HG03565 (cell line): ENCODE results near the gene BTBD17.

Experiments
- ATAC-seq: cut with Tn5 transposase; IDR thresholded peaks from one replicate; pipeline ENCODE4 v1.9.1; 2021; ENCODE audit warnings: mild to moderate bottlenecking, moderate library complexity; ENCODE audit not compliant: unreplicated experiment

Gene BTBD17

DNA sequence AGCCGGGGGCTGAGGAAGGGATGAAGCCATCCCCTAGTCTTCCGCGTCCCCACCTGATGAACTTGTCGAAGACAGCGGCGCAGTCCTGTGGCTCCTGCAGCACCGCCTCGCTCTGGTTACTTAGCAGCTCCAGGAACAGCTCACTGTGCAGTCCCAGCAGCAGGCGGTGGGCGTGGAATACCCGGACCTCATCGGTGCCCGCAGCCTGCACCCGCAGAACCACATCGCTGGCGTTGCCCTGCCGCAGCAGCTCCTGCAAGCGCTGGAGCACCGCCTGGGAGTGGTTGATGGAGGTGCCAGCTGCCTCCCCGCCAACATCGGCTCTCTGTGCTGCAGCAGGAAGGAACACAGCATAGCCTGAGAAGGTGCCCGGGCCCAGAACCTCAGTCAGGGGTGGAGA, 1.8 kb downstream of the BTBD17 start:
- ATAC-seq: no peak

DNA sequence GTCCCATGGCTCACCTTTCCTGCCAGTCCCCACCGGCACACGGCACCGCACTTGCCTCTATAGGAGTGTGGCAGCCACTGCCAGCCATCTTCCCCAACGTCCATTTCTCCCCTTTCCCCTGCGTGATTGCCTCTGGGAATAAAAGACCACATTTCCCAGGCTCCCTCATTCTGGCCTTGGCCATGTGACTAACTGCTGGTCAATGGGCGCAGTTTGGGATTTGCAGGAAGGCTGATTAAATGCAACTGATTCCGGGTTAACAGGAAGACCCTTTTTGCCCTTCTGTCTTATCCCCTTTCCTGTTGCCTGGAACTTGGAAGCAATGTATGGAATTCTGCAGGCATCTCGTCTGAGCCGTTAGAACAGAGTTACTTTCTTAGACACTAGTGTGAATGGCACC, 3.0 kb downstream of the BTBD17 start:
- no peak for ATAC-seq

DNA sequence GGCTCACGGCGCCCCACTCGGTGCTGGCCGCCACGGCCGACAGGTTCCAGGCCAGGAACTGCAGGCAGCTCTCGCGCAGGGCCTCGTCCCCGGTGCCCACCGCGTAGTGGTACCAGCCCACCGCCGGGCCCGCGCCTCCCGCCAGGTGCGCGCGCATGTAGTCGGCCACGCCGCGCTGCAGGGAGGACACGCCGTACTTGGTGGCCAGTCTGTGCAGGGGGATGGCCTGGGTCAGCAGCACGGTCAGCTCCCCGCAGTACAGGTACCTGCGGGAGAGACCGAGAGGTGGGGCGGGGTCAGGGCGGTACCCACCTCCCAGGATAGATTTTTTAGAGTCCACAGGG, 4.2 kb downstream of the BTBD17 start:
- no peak for ATAC-seq

DNA sequence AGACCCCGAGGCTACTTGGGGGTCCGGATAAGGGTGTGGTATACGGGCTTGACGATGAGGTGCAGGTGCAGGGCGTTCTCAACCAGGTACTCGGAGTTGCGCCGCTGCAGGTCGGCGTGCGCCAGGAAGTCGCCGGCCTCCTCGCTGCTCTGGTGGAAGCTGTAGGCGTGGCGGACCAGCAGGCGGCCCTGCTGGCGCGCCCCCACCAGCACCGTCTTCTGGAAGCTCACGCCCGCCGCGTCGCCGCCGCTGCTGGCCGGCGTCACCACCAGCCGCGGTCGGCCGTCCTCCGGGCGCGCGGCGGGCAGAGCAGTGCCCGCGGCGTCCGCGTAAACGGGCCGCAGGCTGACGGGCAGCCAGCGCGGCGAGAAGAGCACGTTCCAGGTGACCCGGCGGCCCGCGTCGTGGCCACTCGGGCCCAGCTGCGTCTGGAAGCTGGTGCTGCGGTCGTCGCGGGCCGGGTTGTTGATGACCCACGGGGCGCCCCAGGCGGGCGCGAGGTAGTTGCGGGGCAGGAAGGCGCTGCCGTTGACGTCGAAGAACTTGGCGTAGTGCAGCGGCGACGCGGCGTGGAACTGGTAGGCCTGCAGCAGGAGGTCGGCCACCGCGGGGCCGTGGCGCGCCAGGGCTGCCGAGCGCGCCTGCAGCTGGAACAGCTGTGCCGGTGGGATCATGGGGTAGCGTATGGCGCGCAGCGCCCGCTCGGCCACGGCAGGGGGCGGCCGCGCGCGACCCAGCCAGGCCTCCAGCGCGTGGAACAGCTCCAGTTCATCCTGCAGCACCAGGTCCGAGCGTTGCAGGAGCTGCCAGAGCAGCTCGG, 4.8 kb downstream of the BTBD17 start:
- ATAC-seq: no peak

DNA sequence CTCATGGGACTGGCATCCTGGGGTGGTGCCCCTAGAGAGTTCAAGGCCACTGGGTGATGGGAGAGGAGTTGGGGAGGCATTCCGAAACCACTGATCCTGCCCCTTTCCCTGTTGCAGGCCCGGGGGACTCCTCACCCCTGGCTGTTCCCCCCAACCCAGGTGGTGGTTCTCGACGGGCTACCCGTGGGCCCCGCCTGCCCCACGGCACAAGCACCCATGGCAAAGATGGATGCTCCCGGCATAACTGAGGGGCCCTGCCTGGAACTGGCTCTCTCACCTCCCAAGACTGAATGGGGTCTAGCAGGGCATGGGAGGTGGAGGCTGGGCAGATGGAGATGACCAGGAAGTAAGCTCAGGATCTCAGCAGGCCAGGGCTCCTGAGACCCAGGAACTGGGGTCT, 6.6 kb downstream of the BTBD17 start:
- ATAC-seq: no peak

DNA sequence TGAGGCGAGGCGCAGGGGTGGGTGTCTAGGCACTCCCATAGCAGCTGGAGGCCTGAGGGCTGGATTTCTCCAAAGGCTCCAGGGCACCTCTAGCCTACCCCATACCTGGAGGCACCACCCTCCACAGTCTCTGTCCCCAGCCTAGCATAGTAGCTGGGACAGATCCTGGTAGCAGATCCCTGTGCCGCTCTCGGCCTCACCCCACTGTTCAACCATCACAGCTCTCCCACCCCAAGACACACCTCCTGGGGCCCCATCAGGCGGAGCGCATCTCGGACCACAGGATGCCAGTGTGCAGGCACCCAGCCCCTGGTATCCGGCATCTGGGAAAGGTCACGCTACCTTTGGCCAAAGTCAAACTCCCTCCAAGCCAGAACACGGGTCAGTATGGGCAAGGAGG, 7.1 kb downstream of the BTBD17 start:
- ATAC-seq: no peak

DNA sequence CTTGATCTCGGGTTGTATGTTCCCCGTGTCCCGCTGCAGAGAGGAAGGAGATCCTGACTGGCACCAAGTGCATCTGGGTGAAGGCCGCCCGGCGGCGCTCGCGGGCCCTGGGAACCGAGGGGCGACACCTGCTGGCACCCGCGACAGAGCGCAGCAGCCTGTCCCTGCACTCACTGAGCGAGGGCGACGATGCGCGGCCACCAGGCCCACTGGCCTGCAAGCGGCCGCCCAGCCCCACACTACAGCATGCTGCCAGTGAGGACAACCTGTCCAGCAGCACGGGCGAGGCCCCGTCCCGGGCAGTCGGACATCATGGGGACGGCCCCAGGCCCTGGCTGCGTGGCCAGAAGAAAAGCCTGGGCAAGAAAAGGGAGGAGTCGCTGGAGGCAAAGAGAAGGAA, 7.5 kb downstream of the BTBD17 start:
- no peak for ATAC-seq

DNA sequence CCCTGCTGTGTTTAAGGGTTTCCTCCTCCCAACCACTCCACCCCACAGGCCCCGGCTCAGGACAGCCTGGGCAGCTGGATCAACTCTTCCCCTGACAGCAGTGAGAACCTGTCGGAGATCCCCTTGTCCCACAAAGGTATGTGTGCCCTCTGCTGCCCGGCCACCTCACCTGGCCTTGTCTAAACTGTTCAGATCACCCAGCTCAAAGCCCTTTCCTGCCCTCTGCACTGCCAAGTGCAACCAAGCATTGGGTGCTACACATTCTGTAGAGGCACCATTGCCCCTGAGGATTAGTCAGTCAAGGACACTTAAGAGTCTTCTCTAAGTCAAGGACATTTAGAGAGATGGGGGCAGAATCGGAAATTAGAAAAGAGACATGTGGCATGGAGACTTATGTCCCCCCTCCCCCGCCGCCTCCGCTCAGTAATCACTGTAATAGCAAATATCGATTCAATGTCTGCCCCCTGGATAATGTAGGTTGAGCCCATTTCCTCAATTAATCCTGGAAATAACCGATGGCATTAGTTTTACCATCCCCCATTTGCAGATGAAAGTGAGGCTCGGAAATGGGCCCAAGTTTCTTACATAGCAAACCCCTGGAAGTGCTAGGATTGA, 8.1 kb downstream of the BTBD17 start:
- ATAC-seq: no peak

DNA sequence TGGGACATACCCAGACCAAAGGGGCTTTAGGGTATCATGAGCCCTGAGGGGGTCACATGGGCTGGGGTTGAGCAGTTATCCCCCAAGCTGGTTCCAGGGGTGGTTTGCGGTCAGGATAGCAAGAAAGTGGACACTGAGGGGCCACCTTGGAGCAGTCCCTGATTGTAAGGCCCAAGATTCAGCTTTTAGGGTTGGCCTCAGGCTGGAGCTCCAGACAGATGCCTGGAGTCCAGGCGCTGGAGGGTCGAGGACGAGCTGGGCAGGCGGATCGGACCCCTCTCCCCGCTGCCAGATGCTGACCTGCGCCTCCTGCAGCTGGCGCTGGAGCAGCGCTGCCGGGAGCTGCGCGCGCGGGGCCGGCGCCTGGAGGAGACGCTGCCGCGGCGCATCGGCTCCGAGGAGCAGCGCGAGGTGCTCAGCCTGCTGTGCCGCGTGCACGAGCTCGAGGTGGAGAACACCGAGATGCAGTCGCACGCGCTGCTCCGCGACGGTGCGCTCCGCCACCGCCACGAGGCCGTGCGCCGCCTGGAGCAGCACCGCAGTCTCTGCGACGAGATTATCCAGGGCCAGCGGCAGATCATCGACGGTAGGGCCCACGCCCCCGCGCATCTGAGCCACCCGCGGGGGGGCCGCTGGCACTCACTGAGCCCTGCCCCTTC, 10.0 kb downstream of the BTBD17 start:
- ATAC-seq: no peak

DNA sequence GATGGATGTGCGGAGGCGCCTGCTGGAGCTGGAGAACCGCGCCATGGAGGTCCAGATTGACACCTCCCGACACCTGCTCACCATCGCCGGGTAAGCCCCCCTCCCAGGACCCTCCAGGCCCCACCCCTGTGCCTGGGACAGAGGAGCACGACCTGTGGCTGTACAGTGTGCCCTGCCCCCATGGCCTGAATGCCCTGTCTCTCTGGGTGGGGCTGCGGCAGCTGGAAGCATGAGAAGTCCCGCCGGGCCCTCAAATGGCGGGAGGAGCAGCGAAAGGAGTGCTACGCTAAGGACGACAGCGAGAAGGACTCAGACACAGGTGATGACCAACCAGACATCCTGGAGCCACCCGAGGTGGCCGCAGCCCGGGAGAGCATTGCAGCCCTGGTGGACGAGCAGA, 11.2 kb downstream of the BTBD17 start:
- no peak for ATAC-seq

DNA sequence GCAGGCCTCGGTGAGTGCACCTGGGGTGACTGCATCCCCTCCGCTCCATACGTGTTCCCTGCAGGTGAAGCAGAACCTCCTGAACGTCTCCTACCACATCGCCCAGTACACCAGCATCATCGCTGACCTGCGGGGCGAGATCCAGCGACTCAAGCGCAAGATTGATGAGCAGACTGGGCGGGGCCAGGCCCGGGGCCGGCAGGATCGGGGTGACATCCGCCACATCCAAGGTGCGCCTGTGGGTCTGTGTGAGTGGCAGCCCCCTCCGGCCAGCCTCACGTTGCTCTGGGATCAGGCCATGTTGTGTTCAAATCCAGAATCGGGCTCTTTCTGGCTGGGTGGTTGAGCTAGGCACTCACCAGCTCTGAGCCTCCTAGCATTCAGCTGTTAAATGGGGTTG, 12.5 kb downstream of the BTBD17 start:
- ATAC-seq: no peak

DNA sequence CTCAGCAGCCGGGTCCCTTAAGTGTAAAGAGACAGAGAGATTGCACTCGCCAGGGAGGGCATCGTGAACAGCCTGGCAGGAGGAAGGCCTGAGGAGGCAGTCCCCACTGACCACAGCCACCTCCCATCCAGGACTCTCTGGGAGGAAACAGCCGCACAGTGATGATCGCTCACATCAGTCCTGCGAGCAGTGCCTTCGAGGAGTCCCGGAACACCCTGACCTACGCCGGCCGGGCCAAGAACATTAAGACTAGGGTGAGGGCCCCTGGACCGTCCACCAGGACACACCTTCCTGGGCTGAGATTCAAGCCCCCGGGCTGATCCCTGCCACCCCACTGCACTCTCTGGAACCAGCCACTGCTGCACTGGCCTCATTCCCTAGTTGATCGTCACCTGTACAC, 14.0 kb downstream of the BTBD17 start:
- no peak for ATAC-seq

DNA sequence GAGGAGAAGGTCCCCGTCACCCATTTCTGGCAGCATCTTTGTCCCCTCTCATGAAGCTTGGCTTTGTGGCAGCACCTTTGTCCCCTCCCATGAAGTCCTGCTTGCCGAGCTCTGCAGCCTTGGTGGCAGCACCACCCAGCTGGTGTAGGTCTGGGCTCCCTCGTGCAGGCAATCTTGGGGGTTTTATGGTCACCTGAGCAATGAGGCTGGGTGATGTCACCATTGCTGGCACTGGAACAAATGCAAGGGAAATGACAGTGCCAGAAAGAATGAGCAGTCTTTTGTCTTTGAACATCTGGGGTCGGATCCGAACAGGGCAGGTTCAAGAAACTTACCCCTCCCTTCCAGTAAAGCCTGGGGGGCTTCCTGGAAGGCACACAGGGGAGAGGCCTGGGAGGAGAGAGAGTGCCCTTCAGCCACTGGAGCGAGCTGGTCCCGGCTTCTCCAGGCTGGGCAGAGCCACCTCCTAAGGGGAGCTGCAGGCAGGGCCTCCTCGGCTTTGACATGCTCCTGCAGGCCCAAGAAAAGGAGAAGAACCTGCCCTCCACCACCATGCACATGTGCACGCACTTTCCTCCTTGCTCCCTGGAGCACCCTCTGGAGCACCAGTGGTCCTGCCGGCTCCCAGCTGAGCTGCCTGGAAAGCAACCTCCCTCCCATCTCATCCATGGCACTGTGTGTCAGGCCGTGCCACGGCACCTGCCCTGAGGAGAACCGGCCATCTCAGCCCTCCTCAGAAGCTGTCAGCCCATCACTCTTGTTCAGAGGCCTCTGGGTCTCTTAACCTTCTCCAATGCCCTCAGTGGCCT, 16.0 kb downstream of the BTBD17 start:
- ATAC-seq: no peak

DNA sequence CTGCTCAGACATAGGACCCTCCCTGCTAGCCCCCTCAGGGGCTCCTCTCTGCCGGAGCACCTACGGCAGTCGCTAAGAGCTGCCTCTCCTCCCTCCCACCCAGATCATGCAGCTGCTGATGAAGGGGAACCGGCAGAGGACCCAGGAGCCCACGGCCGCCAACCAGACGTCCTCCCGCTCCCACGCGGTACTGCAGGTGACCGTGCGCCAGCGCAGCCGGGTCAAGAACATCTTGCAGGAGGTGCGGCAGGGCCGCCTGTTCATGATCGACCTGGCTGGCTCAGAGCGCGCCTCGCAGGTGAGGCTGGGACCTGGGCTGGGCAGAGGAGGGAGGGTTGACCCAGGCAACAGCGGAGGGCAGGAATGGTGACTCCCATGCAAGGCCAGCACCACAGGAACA, 17.0 kb downstream of the BTBD17 start:
- ATAC-seq: no peak

DNA sequence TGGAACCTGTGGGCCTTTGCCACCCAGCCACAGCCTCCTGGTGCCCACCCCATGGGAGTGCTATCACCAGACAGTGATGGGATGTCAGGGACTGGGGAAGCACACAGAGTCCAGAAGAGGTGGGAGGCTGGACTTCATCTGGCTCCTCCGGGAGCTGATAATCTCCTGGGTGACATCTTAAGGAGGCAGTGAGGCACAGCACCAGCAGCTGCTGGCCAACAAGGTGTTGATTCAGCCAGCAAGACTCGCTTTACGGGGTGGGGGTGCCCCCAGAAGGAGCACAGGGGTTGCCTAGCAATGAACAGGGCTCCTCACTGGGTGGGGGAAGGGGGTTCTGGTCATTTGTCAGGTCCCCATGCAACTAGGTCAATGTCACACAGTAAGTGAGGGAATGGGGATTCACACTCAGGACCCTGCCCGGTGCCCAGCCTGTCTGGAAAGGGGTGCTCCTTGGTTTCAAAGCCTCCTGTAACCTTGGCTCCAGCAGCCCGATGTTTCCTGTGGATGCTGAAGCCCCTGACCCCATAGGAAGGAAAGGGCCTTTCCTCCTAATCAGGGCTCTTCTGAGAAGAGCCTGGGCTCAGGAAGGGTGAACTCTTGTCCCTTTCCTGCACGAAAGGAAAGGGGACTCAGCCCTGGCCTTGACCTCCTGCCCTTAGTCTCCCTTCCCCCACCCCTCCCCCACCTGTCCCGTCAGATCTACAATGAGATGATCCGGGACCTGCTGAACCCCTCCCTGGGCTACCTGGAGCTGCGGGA, 18.0 kb downstream of the BTBD17 start:
- ATAC-seq: no peak

DNA sequence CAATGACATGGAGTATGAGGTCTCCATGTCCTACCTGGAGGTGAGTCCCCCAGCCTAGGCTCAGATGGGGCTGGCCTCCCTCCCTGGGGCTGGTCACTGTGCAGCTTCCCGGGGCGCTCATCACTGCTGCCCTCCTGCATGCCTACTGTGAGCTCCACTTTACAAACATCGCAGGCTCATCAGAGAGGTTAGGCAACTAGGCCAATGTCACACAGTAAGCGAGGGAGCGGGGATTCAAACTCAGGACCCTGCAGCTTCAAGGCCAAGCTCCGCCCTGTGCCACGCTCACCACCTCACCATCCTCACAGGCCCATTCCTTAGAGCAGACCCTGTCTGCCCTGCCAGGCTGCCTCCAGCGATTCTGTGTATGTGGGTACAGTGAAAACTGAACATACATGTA, 18.5 kb downstream of the BTBD17 start:
- ATAC-seq: no peak

DNA sequence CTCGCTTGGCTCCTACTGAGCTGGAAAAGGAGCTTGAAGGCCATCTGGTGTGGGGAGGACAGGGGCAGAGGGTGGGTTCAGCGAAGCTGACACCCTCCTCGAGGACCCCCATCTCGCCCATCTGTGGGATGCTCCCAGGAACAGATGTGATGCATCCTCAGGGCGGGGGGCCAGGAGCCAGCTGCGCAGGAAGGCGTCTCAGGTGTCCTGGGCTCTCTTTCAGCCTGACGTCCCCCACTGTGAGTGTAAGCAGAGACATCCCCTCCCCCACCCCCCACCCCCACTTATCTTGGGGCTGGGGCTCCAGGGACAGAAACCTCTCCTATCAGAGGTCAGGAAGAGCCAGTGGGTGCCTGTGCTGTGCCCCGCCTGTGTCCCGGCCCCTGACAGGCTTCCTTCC, 19.4 kb downstream of the BTBD17 start:
- ATAC-seq: no peak

DNA sequence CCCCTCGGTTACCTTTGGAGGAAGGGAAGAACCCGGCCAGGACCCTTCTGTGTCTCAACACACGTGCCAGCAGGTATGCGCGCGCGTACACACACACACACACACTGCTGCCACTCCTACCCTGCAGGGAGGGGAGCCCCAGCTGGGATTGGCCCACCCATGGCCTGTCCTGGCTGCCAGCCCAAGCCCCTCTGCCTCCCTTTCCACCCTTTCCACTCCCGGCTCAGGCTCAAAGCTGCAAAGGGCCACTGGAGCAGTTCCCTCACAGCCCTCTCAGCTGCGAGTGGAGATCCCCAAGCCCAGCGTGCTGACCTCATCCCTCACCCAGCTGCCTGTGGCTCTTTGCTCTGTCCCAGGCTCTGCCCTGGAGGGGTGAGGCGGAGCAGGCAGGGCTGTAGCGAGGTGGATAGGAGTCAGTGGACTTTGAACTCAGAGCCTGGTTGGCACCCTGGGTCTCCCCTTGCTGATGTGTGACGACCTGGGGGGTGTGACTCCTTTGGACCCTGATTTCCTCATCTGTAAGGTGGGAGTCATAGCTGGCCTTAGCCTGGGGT, 21.1 kb downstream of the BTBD17 start:
- no peak for ATAC-seq

DNA sequence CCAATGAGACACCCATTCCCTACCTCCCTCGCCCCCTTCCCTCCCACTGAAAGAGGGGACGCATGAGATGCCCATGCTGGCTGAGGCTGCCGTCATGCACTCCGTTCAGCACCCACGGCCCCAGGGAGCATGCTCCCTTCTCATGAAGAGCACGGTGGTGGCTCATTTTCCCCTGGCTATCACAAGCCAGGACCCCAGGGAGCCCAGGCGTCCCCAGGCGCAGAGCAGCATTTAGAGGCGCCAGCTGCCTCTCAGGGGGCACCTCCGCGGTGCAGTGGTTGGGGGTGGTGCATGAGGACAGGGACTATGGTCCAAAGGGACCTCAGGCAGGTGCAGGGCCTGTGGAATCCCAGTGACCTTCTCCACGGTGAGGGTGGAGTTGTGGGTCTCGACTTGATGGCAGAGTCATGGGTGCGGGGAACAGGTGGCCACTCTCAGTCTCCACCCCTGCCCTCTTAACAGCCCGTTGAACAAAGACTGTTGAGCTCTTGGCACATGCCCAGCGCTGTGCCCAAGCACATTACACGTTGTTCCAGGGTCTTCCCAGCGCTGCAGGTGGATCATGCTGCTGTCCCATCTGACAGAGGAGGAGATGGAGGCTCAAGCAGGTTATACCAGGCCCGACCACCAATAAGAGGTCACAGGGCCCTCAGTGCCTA, 22.0 kb downstream of the BTBD17 start:
- no peak for ATAC-seq
